DOHH2 (cell line): ENCODE results near the gene PCBP3.

Experiments used
- CTCF ChIP-seq: fragments of 200-600 bp; sonication (generic); IDR thresholded peaks from one replicate; pipeline ENCODE4 v1.5.1; 2014; ENCODE audit warnings: antibody characterized with exemption, mild to moderate bottlenecking, low read depth, low read length; ENCODE audit not compliant: poor library complexity, severe bottlenecking
- EZH2phosphoT487 ChIP-seq: fragments of 200-600 bp; sonication (generic); IDR thresholded peaks from 2 replicates; pipeline ENCODE4 v1.6.1; 2017; ENCODE audit warnings: borderline replicate concordance, mild to moderate bottlenecking, antibody characterized with exemption, low read length, moderate library complexity, mixed read lengths

GRCh38 chr21:45750936-45751335 lies 107.4 kb downstream of the PCBP3 start:
- TF ChIP-seq CTCF (no peak), EZH2phosphoT487 (no peak)
